AG09319 (cell line): Measurements from ENCODE around the gene INSRR.

Experiments used
- DNase-seq: peaks from one replicate; pipeline ENCODE4 v3.0.0-alpha.2; 2010; ENCODE audit warnings: low read depth; ENCODE audit errors: extremely low read depth
- TF ChIP-seq, protein P1 (sequence below): IDR thresholded peaks from 2 replicates; pipeline ENCODE4 v1.5.1; 2011; ENCODE audit warnings: low read depth, mild to moderate bottlenecking, inconsistent platforms, low read length, moderate library complexity

Gene INSRR

DNA sequence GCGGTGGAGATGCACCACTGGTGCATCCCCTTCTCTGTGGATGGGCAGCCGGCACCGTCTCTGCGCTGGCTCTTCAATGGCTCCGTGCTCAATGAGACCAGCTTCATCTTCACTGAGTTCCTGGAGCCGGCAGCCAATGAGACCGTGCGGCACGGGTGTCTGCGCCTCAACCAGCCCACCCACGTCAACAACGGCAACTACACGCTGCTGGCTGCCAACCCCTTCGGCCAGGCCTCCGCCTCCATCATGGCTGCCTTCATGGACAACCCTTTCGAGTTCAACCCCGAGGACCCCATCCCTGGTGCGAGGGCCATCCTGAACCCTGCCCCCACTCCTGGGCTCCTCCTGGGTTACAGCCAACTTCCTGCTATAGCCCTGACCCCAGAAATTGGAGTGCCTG is 14.7 kb upstream of the INSRR start:
- TF ChIP-seq, protein P1, sequence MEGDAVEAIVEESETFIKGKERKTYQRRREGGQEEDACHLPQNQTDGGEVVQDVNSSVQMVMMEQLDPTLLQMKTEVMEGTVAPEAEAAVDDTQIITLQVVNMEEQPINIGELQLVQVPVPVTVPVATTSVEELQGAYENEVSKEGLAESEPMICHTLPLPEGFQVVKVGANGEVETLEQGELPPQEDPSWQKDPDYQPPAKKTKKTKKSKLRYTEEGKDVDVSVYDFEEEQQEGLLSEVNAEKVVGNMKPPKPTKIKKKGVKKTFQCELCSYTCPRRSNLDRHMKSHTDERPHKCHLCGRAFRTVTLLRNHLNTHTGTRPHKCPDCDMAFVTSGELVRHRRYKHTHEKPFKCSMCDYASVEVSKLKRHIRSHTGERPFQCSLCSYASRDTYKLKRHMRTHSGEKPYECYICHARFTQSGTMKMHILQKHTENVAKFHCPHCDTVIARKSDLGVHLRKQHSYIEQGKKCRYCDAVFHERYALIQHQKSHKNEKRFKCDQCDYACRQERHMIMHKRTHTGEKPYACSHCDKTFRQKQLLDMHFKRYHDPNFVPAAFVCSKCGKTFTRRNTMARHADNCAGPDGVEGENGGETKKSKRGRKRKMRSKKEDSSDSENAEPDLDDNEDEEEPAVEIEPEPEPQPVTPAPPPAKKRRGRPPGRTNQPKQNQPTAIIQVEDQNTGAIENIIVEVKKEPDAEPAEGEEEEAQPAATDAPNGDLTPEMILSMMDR, result no peak
- DNase-seq, result no peak

- DNase-seq, result no peak
- TF ChIP-seq, protein P1, result no peak
Observed at GRCh38 chr1:156869455-156869854, 10.5 kb upstream of the INSRR start.

DNA sequence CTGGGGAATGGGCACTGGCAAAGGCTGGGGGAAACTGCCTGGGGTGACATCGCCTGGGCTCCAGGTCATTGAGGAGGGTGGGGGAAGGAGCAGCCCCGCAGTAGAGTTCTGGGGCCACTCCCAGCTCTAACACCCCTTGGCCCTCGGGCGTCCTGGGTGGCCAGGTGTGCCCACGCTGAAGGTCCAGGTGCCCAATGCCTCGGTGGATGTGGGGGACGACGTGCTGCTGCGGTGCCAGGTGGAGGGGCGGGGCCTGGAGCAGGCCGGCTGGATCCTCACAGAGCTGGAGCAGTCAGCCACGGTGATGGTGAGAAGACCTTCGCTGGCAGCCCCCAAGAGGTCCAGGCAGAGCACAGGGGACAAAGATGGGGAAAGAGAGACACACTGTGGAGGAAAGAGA is 9.4 kb upstream of the INSRR start:
- no peak for DNase-seq
- TF ChIP-seq, protein P1, result no peak

GRCh38 chr1:156866249-156866909 is 7.5 kb upstream of the INSRR start:
- TF ChIP-seq, protein P1, result no peak
- DNase-seq, result no peak

DNA sequence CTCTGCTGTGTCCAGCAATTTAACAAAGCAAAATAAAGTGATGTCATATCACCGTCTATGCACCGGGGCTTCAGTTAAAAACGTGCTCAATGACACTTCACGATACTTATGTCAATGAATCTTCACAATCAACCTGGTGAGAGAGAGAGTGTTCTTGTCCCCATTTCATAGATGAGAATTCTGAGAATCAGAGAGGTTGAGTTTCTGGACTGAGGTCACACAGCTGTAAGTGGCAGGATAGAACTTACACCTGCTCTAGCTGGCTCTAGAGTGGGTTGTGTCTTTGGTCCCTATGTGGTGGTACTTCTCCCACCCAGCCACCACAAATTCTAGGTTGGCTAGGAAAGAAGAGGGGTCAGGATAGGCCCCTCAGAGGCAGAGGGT is 6.9 kb upstream of the INSRR start:
- no peak for DNase-seq
- TF ChIP-seq, protein P1, result no peak

DNA sequence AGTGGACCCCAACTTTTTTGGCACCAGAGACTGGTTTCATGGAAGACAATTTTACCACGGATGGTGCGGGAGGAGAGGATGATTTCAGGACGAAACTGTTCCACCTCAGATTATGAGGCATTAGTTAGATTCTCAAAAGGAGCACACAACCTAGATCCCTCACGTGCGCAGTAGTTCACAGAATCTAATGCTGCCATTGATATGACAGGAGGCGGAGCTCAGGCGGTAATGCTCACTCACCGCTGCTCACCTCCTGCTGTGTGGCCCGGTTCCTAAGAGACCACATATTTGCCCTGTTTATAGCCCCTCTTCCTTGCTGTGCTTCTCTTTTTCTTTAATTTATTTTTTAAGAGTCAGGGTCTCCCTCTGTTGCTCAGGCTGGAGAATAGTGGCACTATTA is 6.3 kb upstream of the INSRR start:
- TF ChIP-seq, protein P1, result no peak
- no peak for DNase-seq

- TF ChIP-seq, protein P1, result no peak
- no peak for DNase-seq
Observed at GRCh38 chr1:156864796-156865195, 5.9 kb upstream of the INSRR start.
